GM15510 (cell line): ENCODE measurements around the gene LRP11.

ENCODE experiments used
- POLR2A ChIP-seq: IDR thresholded peaks from 3 replicates; pipeline ENCODE4 v1.6.1; 2011; ENCODE audit warnings: borderline replicate concordance; ENCODE audit not compliant: insufficient read length; ENCODE audit errors: extremely low read depth

LRP11 gene

GRCh38 chr6:149860513-149860833 lies 3.7 kb downstream of the LRP11 start:
- no peak for TF ChIP-seq POLR2A

GRCh38 chr6:149859938-149860337 lies 4.2 kb downstream of the LRP11 start:
- no peak for TF ChIP-seq POLR2A

- TF ChIP-seq POLR2A = no peak
These were observed 4.8 kb downstream of the LRP11 start for GRCh38 chr6:149859368-149859767.

- TF ChIP-seq POLR2A = no peak
These were observed 6.6 kb downstream of the LRP11 start for GRCh38 chr6:149857541-149857940.

GRCh38 chr6:149856256-149856994 lies 7.7 kb downstream of the LRP11 start:
- no peak for TF ChIP-seq POLR2A

- no peak for TF ChIP-seq POLR2A
These were observed 8.4 kb downstream of the LRP11 start for GRCh38 chr6:149855741-149856140.

- TF ChIP-seq POLR2A = no peak
These were observed 9.0 kb downstream of the LRP11 start for GRCh38 chr6:149855040-149855654.

GRCh38 chr6:149854532-149854931 lies 9.6 kb downstream of the LRP11 start:
- TF ChIP-seq POLR2A = no peak

GRCh38 chr6:149852881-149853280 lies 11.3 kb downstream of the LRP11 start:
- no peak for TF ChIP-seq POLR2A

- no peak for TF ChIP-seq POLR2A
These were observed 12.0 kb downstream of the LRP11 start for GRCh38 chr6:149852180-149852579.

- no peak for TF ChIP-seq POLR2A
These were observed 12.6 kb downstream of the LRP11 start for GRCh38 chr6:149851461-149852110.

- TF ChIP-seq POLR2A = no peak
These were observed 16.3 kb downstream of the LRP11 start for GRCh38 chr6:149847939-149848267.

- no peak for TF ChIP-seq POLR2A
These were observed 17.8 kb downstream of the LRP11 start for GRCh38 chr6:149846321-149846720.

GRCh38 chr6:149845549-149845948 lies 18.6 kb downstream of the LRP11 start:
- no peak for TF ChIP-seq POLR2A

GRCh38 chr6:149844480-149844879 lies 19.7 kb downstream of the LRP11 start:
- no peak for TF ChIP-seq POLR2A

GRCh38 chr6:149843051-149843633 lies 21.0 kb downstream of the LRP11 start:
- no peak for TF ChIP-seq POLR2A

GRCh38 chr6:149842331-149842730 lies 21.8 kb downstream of the LRP11 start:
- no peak for TF ChIP-seq POLR2A
